Upper lobe of left lung (tissue), 4 donors: ENCODE results near the gene LGALS12.

Experiments
- EP300 ChIP-seq, 4 donors: sonication (generic); formaldehyde crosslinking; IDR thresholded peaks; one replicate each; pipeline ENCODE4 v1.5.1; 2017; ENCODE audit warnings: antibody characterized with exemption in 4 of 4, control low read depth in 2 of 4
- POLR2A ChIP-seq, 4 donors: fragments of 450-650 bp; IDR thresholded peaks; one replicate each; pipeline ENCODE4 v1.5.1; 2016 to 2017; ENCODE audit warnings: antibody characterized with exemption in 4 of 4, mild to moderate bottlenecking in 2 of 4
- TF ChIP-seq, protein P1 (sequence below), 6 experiments: fragments of 450-650 bp in 4 of 6; fragments of 200-600 bp in 2 of 6; sonication (generic) in 2 of 6; IDR thresholded peaks; one replicate each; pipeline ENCODE4 v1.5.1; 2016 to 2019; ENCODE audit warnings: antibody characterized with exemption in 6 of 6

DNA sequence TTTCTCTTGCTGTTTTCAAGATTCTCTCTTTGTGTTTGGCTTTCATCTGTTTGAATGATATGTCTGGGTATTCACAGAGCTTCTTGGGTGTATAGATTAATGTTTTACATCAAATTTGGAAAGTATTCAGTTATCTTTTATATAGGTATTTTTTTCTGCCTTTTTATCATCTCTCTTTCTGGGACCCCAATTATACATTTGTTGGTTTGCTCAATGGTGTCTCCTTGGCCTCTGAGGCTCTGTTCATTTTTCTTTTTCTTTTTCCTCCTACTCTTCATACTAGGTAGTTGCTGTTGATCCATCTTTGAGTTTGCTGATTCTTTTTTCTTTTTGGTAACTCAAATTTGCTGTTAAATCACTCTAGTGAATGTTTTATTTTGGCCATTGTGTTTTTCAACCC, 29.3 kb upstream of the LGALS12 start:
- TF ChIP-seq, protein P1, sequence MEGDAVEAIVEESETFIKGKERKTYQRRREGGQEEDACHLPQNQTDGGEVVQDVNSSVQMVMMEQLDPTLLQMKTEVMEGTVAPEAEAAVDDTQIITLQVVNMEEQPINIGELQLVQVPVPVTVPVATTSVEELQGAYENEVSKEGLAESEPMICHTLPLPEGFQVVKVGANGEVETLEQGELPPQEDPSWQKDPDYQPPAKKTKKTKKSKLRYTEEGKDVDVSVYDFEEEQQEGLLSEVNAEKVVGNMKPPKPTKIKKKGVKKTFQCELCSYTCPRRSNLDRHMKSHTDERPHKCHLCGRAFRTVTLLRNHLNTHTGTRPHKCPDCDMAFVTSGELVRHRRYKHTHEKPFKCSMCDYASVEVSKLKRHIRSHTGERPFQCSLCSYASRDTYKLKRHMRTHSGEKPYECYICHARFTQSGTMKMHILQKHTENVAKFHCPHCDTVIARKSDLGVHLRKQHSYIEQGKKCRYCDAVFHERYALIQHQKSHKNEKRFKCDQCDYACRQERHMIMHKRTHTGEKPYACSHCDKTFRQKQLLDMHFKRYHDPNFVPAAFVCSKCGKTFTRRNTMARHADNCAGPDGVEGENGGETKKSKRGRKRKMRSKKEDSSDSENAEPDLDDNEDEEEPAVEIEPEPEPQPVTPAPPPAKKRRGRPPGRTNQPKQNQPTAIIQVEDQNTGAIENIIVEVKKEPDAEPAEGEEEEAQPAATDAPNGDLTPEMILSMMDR (IDR thresholded peaks at IDR 0.05) = no peak
- TF ChIP-seq POLR2A (IDR thresholded peaks at IDR 0.05) (no peak), EP300 (IDR thresholded peaks at IDR 0.05) (no peak)
